ENCODE data around the gene SLC35B1. TPM values are rescaled to one million over a fixed set of nuclear protein-coding genes. Genes with fewer than 3 reads are reported as not detected.
"Not testable (repeated sequence)": the region's sequence is repeated elsewhere in the genome, so short reads cannot be mapped to it uniquely, and the experiment has no call there.

Gene SLC35B1
- total and polyA plus RNA-seq, 2 donors (not counting 3 experiments of a cell fraction or from before 2014, with no cell fraction given), result 87.0 to 142 TPM

- no peak overlapping the region for H3K27ac ChIP-seq (ENCODE audit: insufficient read depth, low read depth, low read length)
- H3K79me2 ChIP-seq (ENCODE audit: control insufficient read depth, insufficient read depth, low read length), result peaks cover 70% of the 10 kb centered on the region
- TF ChIP-seq, protein P1, sequence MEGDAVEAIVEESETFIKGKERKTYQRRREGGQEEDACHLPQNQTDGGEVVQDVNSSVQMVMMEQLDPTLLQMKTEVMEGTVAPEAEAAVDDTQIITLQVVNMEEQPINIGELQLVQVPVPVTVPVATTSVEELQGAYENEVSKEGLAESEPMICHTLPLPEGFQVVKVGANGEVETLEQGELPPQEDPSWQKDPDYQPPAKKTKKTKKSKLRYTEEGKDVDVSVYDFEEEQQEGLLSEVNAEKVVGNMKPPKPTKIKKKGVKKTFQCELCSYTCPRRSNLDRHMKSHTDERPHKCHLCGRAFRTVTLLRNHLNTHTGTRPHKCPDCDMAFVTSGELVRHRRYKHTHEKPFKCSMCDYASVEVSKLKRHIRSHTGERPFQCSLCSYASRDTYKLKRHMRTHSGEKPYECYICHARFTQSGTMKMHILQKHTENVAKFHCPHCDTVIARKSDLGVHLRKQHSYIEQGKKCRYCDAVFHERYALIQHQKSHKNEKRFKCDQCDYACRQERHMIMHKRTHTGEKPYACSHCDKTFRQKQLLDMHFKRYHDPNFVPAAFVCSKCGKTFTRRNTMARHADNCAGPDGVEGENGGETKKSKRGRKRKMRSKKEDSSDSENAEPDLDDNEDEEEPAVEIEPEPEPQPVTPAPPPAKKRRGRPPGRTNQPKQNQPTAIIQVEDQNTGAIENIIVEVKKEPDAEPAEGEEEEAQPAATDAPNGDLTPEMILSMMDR (IDR thresholded peaks at IDR 0.05; ENCODE audit: extremely low read depth in 1 of 2, insufficient read depth in 1 of 2, low read depth in 1 of 2, low read length in 2 of 2), result no peak
- no peak for TF ChIP-seq GATA2 (IDR thresholded peaks at IDR 0.05; ENCODE audit: insufficient read depth, insufficient read length, low read depth, low read length)
- TF ChIP-seq JUN (IDR thresholded peaks at IDR 0.05; ENCODE audit: borderline replicate concordance, insufficient read depth, insufficient read length, low read depth), result no peak
- no peak for TF ChIP-seq EZH2 (IDR thresholded peaks at IDR 0.05; ENCODE audit: borderline replicate concordance, low read depth, low read length, severe bottlenecking)
- no peak for TF ChIP-seq POLR2AphosphoS5 (IDR thresholded peaks at IDR 0.05; ENCODE audit: insufficient read depth, low read depth, low read length)
- TF ChIP-seq POLR2A (IDR thresholded peaks at IDR 0.05; ENCODE audit: low read depth, low read length), result no peak
- TF ChIP-seq MYC (IDR thresholded peaks at IDR 0.05; ENCODE audit: low read depth, low read length), result no peak
- no peak for TF ChIP-seq FOS (IDR thresholded peaks at IDR 0.05; ENCODE audit: borderline replicate concordance, insufficient read depth, low read length)
- TF ChIP-seq, protein P2, sequence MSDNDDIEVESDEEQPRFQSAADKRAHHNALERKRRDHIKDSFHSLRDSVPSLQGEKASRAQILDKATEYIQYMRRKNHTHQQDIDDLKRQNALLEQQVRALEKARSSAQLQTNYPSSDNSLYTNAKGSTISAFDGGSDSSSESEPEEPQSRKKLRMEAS (IDR thresholded peaks at IDR 0.05; ENCODE audit: insufficient read depth, insufficient read length), result no peak
- no peaks in the 10 kb centered on the region for H3K9me1 ChIP-seq (replicated peaks; ENCODE audit: control insufficient read depth, extremely low read depth, insufficient read depth, low read length)
- no TSS peak for BruUV-seq (replicated peaks)
- DNase-seq (ENCODE audit: low read depth, low spot score), result no peak
- H3K4me3 ChIP-seq (replicated peaks in 1 of 3; ENCODE audit: insufficient read depth in 1 of 3, low read depth in 1 of 3, low read length in 3 of 3), result no peak overlapping the region
- H3K4me2 ChIP-seq (ENCODE audit: insufficient read depth, low read length), result no peak overlapping the region
- dilution Hi-C loops (cut with MboI; ENCODE audit: extremely low pct_ligation_motif_present, low sequenced_read_pairs), result no loop called here
- intact Hi-C loops (cut with micrococcal nuclease), result no loop called here
- FAIRE-seq, result no peak
- H4K20me1 ChIP-seq (replicated peaks; ENCODE audit: control insufficient read depth, extremely low read depth, insufficient read depth, low read length), result no peaks in the 10 kb centered on the region
- H2AFZ ChIP-seq (ENCODE audit: low read depth, low read length), result no peak overlapping the region
- H3K4me1 ChIP-seq (ENCODE audit: control insufficient read depth, extremely low read depth, insufficient read depth, low read length), result peaks cover 26% of the 10 kb centered on the region
- POLR2A ChIA-PET, result no interaction called here
- CTCF ChIA-PET, result interaction anchor here (0.8 to 1.4 kb wide), 7 partner anchors 10 to 99 kb away, joined by 3 to 4 read pairs (median 3); partner anchors contain the start of gene NXPH3
- H3K9ac ChIP-seq (replicated peaks; ENCODE audit: extremely low read depth, insufficient read depth, low read length), result no peak overlapping the region
- no peaks in the 10 kb centered on the region for H3K36me3 ChIP-seq (ENCODE audit: control insufficient read depth in 2 of 2, extremely low read depth in 1 of 2, insufficient read depth in 2 of 2, low read length in 2 of 2)
- no peaks in the 10 kb centered on the region for H3K9me3 ChIP-seq (replicated peaks; ENCODE audit: control insufficient read depth, insufficient read depth, low read length)
- no peaks in the 10 kb centered on the region for H3K27me3 ChIP-seq (ENCODE audit: control insufficient read depth in 2 of 2, insufficient read depth in 2 of 2, low read length in 2 of 2)
Observed at GRCh38 chr17:49674507-49674906, 33.3 kb downstream of the SLC35B1 start.

- Histone ChIP-seq H3K79me2 (ENCODE audit: control insufficient read depth, insufficient read depth, low read length) (peaks cover 70% of the 10 kb centered on the region), H3K4me1 (ENCODE audit: control insufficient read depth, extremely low read depth, insufficient read depth, low read length) (peaks cover 26% of the 10 kb centered on the region)
- H3K9me1 ChIP-seq (replicated peaks; ENCODE audit: control insufficient read depth, extremely low read depth, insufficient read depth, low read length); FAIRE-seq; BruUV-seq (replicated peaks); H4K20me1 ChIP-seq (replicated peaks; ENCODE audit: control insufficient read depth, extremely low read depth, insufficient read depth, low read length); POLR2A ChIA-PET; H3K4me3 ChIP-seq (replicated peaks in 1 of 3; ENCODE audit: insufficient read depth in 1 of 3, low read depth in 1 of 3, low read length in 3 of 3); intact Hi-C loops (cut with micrococcal nuclease); H3K4me2 ChIP-seq (ENCODE audit: insufficient read depth, low read length); H3K36me3 ChIP-seq (ENCODE audit: control insufficient read depth in 2 of 2, extremely low read depth in 1 of 2, insufficient read depth in 2 of 2, low read length in 2 of 2); H3K27ac ChIP-seq (ENCODE audit: insufficient read depth, low read depth, low read length); dilution Hi-C loops (cut with MboI; ENCODE audit: extremely low pct_ligation_motif_present, low sequenced_read_pairs); H3K27me3 ChIP-seq (ENCODE audit: control insufficient read depth in 2 of 2, insufficient read depth in 2 of 2, low read length in 2 of 2); H3K9ac ChIP-seq (replicated peaks; ENCODE audit: extremely low read depth, insufficient read depth, low read length); H2AFZ ChIP-seq (ENCODE audit: low read depth, low read length); DNase-seq (ENCODE audit: low read depth, low spot score); H3K9me3 ChIP-seq (replicated peaks; ENCODE audit: control insufficient read depth, insufficient read depth, low read length): not testable (repeated sequence)
- CTCF ChIA-PET, result interaction anchor here (0.8 to 1.4 kb wide), 4 partner anchors 17 to 98 kb away, joined by 3 to 4 read pairs (median 4); partner anchors contain the start of gene NXPH3
Observed at GRCh38 chr17:49673679-49674078, 34.1 kb downstream of the SLC35B1 start.

Measured in endothelial cell of umbilical vein (primary cell).